ENCODE measurements around the gene GPR139.

GPR139 gene

GRCh38 chr16:19997264-19997663, 76.4 kb downstream of the GPR139 start:
- no peak for TF ChIP-seq TAF1 (IDR thresholded peaks at IDR 0.05; ENCODE audit: low read depth, low read length)
- TF ChIP-seq POLR2AphosphoS5 (IDR thresholded peaks at IDR 0.05; ENCODE audit: low read depth, low read length): no peak
- no peak for TF ChIP-seq POLR2A (IDR thresholded peaks at IDR 0.05; ENCODE audit: low read depth, low read length)
- TF ChIP-seq PAX5 (IDR thresholded peaks at IDR 0.05; ENCODE audit: insufficient read depth, low read length, severe bottlenecking): no peak
- FAIRE-seq (no peak), DNase-seq (ENCODE audit: insufficient read length, low spot score) (no peak)

- no peak for DNase-seq (ENCODE audit: insufficient read length, low spot score)
- FAIRE-seq: no peak
- no peak for TF ChIP-seq SPI1 (IDR thresholded peaks at IDR 0.05; ENCODE audit: low read depth, low read length)
- no peak for TF ChIP-seq TAF1 (IDR thresholded peaks at IDR 0.05; ENCODE audit: low read depth, low read length)
- no peak for TF ChIP-seq POU2F2 (IDR thresholded peaks at IDR 0.05; ENCODE audit: low read depth, low read length)
- no peak for TF ChIP-seq POLR2A (IDR thresholded peaks at IDR 0.05; ENCODE audit: low read depth, low read length)
- no peak for TF ChIP-seq POLR2AphosphoS5 (IDR thresholded peaks at IDR 0.05; ENCODE audit: low read depth, low read length)
Measured at GRCh38 chr16:19994466-19995170, 79.1 kb downstream of the GPR139 start.

GRCh38 chr16:19991614-19992013, 82.1 kb downstream of the GPR139 start:
- TF ChIP-seq PAX5 (IDR thresholded peaks at IDR 0.05; ENCODE audit: insufficient read depth, low read length, severe bottlenecking): no peak
- no peak for TF ChIP-seq TAF1 (IDR thresholded peaks at IDR 0.05; ENCODE audit: low read depth, low read length)
- no peak for TF ChIP-seq SPI1 (IDR thresholded peaks at IDR 0.05; ENCODE audit: low read depth, low read length)
- TF ChIP-seq POU2F2 (IDR thresholded peaks at IDR 0.05; ENCODE audit: low read depth, low read length): no peak
- no peak for TF ChIP-seq POLR2AphosphoS5 (IDR thresholded peaks at IDR 0.05; ENCODE audit: low read depth, low read length)
- no peak for TF ChIP-seq POLR2A (IDR thresholded peaks at IDR 0.05; ENCODE audit: low read depth, low read length)
- no peak for FAIRE-seq
- DNase-seq (ENCODE audit: insufficient read length, low spot score): no peak

- TF ChIP-seq POU2F2 (IDR thresholded peaks at IDR 0.05; ENCODE audit: low read depth, low read length) (no peak), TAF1 (IDR thresholded peaks at IDR 0.05; ENCODE audit: low read depth, low read length) (no peak), POLR2AphosphoS5 (IDR thresholded peaks at IDR 0.05; ENCODE audit: low read depth, low read length) (no peak), PAX5 (IDR thresholded peaks at IDR 0.05; ENCODE audit: insufficient read depth, low read length, severe bottlenecking) (no peak), SPI1 (IDR thresholded peaks at IDR 0.05; ENCODE audit: low read depth, low read length) (no peak), POLR2A (IDR thresholded peaks at IDR 0.05; ENCODE audit: low read depth, low read length) (no peak)
- DNase-seq (ENCODE audit: insufficient read length, low spot score) (no peak), FAIRE-seq (no peak)
Measured at GRCh38 chr16:19984135-19984534, 89.6 kb downstream of the GPR139 start.
